Mononuclear cell (primary cell): ENCODE results near the gene NR6A1. TPM values are rescaled to one million over a fixed set of nuclear protein-coding genes. Genes with fewer than 3 reads are reported as not detected.

Experiments
- H3K27me3 ChIP-seq: 2 replicates; pipeline ENCODE4 v1.6.0; 2011; ENCODE audit warnings: low read length, control low read depth; ENCODE audit not compliant: insufficient read depth
- H3K4me1 ChIP-seq: 2 replicates; pipeline ENCODE4 v1.5.1; 2011; ENCODE audit warnings: mild to moderate bottlenecking, low read length, control low read depth; ENCODE audit not compliant: insufficient read depth
- H3K4me3 ChIP-seq: 2 replicates; pipeline ENCODE4 v1.5.1; 2011; ENCODE audit warnings: mild to moderate bottlenecking, low read length, moderate library complexity
- H3K9me3 ChIP-seq: 2 replicates; pipeline ENCODE4 v1.5.1; 2011; ENCODE audit warnings: low read depth, mild to moderate bottlenecking, control low read depth, low read length
- total RNA-seq: library from RNA; depleted of rRNA; stranded (reverse); fragments of >200 nt; gene quantifications from one replicate; pipeline ENCODE4 v1.2.3, GENCODE V29; 2012

The NR6A1 gene
- total RNA-seq, 1 donor = 0.42 TPM

GRCh38 chr9:124693403-124693802 lies 77.7 kb downstream of the NR6A1 start:
- peaks cover 7% of the 10 kb centered on the region for H3K4me1 ChIP-seq
- no peaks in the 10 kb centered on the region for H3K9me3 ChIP-seq
- H3K27me3 ChIP-seq = no peaks in the 10 kb centered on the region
- H3K4me3 ChIP-seq = no peak overlapping the region

- no peaks in the 10 kb centered on the region for H3K9me3 ChIP-seq
- no peak overlapping the region for H3K4me3 ChIP-seq
- peaks cover 11% of the 10 kb centered on the region for H3K4me1 ChIP-seq
- no peaks in the 10 kb centered on the region for H3K27me3 ChIP-seq
Observed at GRCh38 chr9:124688238-124688904, 82.7 kb downstream of the NR6A1 start.

GRCh38 chr9:124686918-124687317 lies 84.2 kb downstream of the NR6A1 start:
- no peaks in the 10 kb centered on the region for H3K9me3 ChIP-seq

GRCh38 chr9:124685217-124685616 lies 85.9 kb downstream of the NR6A1 start:
- H3K9me3 ChIP-seq = no peaks in the 10 kb centered on the region
- H3K4me1 ChIP-seq = peaks cover 11% of the 10 kb centered on the region
- H3K4me3 ChIP-seq = no peak overlapping the region
- no peaks in the 10 kb centered on the region for H3K27me3 ChIP-seq

More at GRCh38 chr9:124686918-124687317, 84.2 kb downstream of the NR6A1 start:
- Histone ChIP-seq H3K27me3 (no peaks in the 10 kb centered on the region), H3K4me1 (peaks cover 11% of the 10 kb centered on the region), H3K4me3 (no peak overlapping the region)

- Histone ChIP-seq H3K27me3 (no peaks in the 10 kb centered on the region), H3K9me3 (no peaks in the 10 kb centered on the region), H3K4me3 (no peak overlapping the region), H3K4me1 (peaks cover 11% of the 10 kb centered on the region)
Observed at GRCh38 chr9:124684169-124684568, 86.9 kb downstream of the NR6A1 start.

GRCh38 chr9:124683043-124683442 lies 88.1 kb downstream of the NR6A1 start:
- Histone ChIP-seq H3K4me1 (peaks cover 11% of the 10 kb centered on the region), H3K27me3 (no peaks in the 10 kb centered on the region), H3K4me3 (no peak overlapping the region), H3K9me3 (no peaks in the 10 kb centered on the region)

- H3K27me3 ChIP-seq = no peaks in the 10 kb centered on the region
Observed at GRCh38 chr9:124680714-124681390, 90.3 kb downstream of the NR6A1 start.

GRCh38 chr9:124680049-124680448 lies 91.1 kb downstream of the NR6A1 start:
- Histone ChIP-seq H3K9me3 (no peaks in the 10 kb centered on the region), H3K4me1 (peaks cover under 1% of the 10 kb centered on the region), H3K27me3 (no peaks in the 10 kb centered on the region), H3K4me3 (no peak overlapping the region)

More at GRCh38 chr9:124680714-124681390, 90.3 kb downstream of the NR6A1 start:
- no peaks in the 10 kb centered on the region for H3K9me3 ChIP-seq
- H3K4me3 ChIP-seq = no peak overlapping the region
- peaks cover 5% of the 10 kb centered on the region for H3K4me1 ChIP-seq

GRCh38 chr9:124676159-124676551 lies 95.0 kb downstream of the NR6A1 start:
- Histone ChIP-seq H3K4me3 (no peak overlapping the region), H3K27me3 (no peaks in the 10 kb centered on the region), H3K9me3 (no peaks in the 10 kb centered on the region), H3K4me1 (no peaks in the 10 kb centered on the region)

GRCh38 chr9:124675261-124676158 lies 95.6 kb downstream of the NR6A1 start:
- Histone ChIP-seq H3K4me3 (no peak overlapping the region), H3K27me3 (no peaks in the 10 kb centered on the region), H3K9me3 (no peaks in the 10 kb centered on the region), H3K4me1 (no peaks in the 10 kb centered on the region)

GRCh38 chr9:124674651-124675050 lies 96.5 kb downstream of the NR6A1 start:
- Histone ChIP-seq H3K9me3 (no peaks in the 10 kb centered on the region), H3K4me3 (no peak overlapping the region), H3K27me3 (no peaks in the 10 kb centered on the region), H3K4me1 (no peaks in the 10 kb centered on the region)

- Histone ChIP-seq H3K27me3 (no peaks in the 10 kb centered on the region), H3K4me1 (no peaks in the 10 kb centered on the region), H3K4me3 (no peak overlapping the region), H3K9me3 (no peaks in the 10 kb centered on the region)
Observed at GRCh38 chr9:124673063-124673462, 98.0 kb downstream of the NR6A1 start.

GRCh38 chr9:124671861-124672260 lies 99.2 kb downstream of the NR6A1 start:
- Histone ChIP-seq H3K27me3 (no peaks in the 10 kb centered on the region), H3K4me3 (no peak overlapping the region), H3K9me3 (no peaks in the 10 kb centered on the region), H3K4me1 (no peaks in the 10 kb centered on the region)

GRCh38 chr9:124666642-124667041 lies 104.5 kb downstream of the NR6A1 start:
- no peak overlapping the region for H3K4me3 ChIP-seq
- H3K27me3 ChIP-seq = no peaks in the 10 kb centered on the region
- no peaks in the 10 kb centered on the region for H3K9me3 ChIP-seq
- peaks cover 3% of the 10 kb centered on the region for H3K4me1 ChIP-seq

GRCh38 chr9:124665391-124666058 lies 105.6 kb downstream of the NR6A1 start:
- no peaks in the 10 kb centered on the region for H3K27me3 ChIP-seq
- H3K4me3 ChIP-seq = no peak overlapping the region
- H3K4me1 ChIP-seq = peaks cover 5% of the 10 kb centered on the region
- no peaks in the 10 kb centered on the region for H3K9me3 ChIP-seq
